Peyer's patch (tissue), 4 donors: ENCODE data around the gene ZNF710. TPM values are rescaled to one million over a fixed set of nuclear protein-coding genes. Genes with fewer than 3 reads are reported as not detected.

Source experiments
- DNase-seq, 3 donors: peaks; one replicate each; pipeline ENCODE4 v3.0.0-alpha.2; 2017 to 2019
- H3K27ac ChIP-seq, 4 donors: fragments of 200-600 bp; sonication (generic); one replicate each; pipeline ENCODE4 v1.5.1; 2016 to 2019
- H3K27me3 ChIP-seq, 2 donors: fragments of 200-600 bp; sonication (generic); one replicate each; pipeline ENCODE4 v1.5.1; 2019
- H3K36me3 ChIP-seq, 3 donors: fragments of 200-600 bp; sonication (generic); one replicate each; pipeline ENCODE4 v1.5.1; 2016 to 2019
- H3K4me1 ChIP-seq, 4 donors: fragments of 200-600 bp; sonication (generic); one replicate each; pipeline ENCODE4 v1.5.1; 2016 to 2019
- H3K4me3 ChIP-seq, 4 donors: fragments of 200-600 bp; sonication (generic); 1 replicate in 3 of 4; 2 replicates in 1 of 4; pipeline ENCODE4 v1.5.1; 2016 to 2019; ENCODE audit warnings: mild to moderate bottlenecking in 1 of 4
- H3K9me3 ChIP-seq, 4 donors: fragments of 200-600 bp; sonication (generic); one replicate each; pipeline ENCODE4 v1.5.1; 2016 to 2019; ENCODE audit warnings: mild to moderate bottlenecking in 1 of 4
- POLR2A ChIP-seq, 2 donors: fragments of 450-650 bp; IDR thresholded peaks; one replicate each; pipeline ENCODE4 v1.5.1; 2017; ENCODE audit warnings: antibody characterized with exemption in 2 of 2, mild to moderate bottlenecking in 2 of 2, moderate library complexity in 2 of 2
- total RNA-seq, 4 donors: library from RNA; depleted of rRNA; stranded (reverse); fragments of >200 nt; gene quantifications; one replicate each; pipeline ENCODE4 v1.1.0, GENCODE V29; 2016
- TF ChIP-seq, protein P1 (sequence below), 6 experiments: fragments of 450-650 bp in 4 of 6; fragments of 200-600 bp in 2 of 6; sonication (generic) in 1 of 6; IDR thresholded peaks; one replicate each; pipeline ENCODE4 v1.5.1; 2017 to 2019; ENCODE audit warnings: antibody characterized with exemption in 6 of 6, mild to moderate bottlenecking in 3 of 6, moderate library complexity in 1 of 6

Gene ZNF710
- total RNA-seq, 4 donors from 2014 or later, result 19.8 to 31.3 (median 23.2) TPM

DNA sequence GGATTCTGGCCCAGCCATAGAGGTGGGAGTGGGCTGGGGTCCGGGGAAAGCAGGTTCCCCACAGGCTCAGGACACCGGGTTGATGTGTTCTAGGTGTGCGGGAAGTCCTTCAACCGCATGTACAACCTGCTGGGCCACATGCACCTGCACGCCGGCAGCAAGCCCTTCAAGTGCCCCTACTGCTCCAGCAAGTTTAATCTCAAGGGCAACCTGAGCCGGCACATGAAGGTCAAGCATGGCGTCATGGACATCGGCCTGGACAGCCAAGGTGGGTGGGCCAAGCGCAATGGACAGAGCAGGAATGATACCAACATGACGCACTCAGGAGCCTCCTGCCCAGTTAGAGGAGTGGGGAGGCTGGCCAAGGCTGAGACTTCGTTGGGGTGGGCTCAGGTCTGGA lies 72.9 kb downstream of the ZNF710 start:
- H3K36me3 ChIP-seq, result peaks cover 0 to 30% (median 0%) of the 10 kb centered on the region in 3 donors
- H3K27me3 ChIP-seq, result no peaks in the 10 kb centered on the region
- H3K4me3 ChIP-seq, result no peak overlapping the region
- no peak overlapping the region for H3K27ac ChIP-seq
- no peak for TF ChIP-seq POLR2A (IDR thresholded peaks at IDR 0.05)
- TF ChIP-seq, protein P1, sequence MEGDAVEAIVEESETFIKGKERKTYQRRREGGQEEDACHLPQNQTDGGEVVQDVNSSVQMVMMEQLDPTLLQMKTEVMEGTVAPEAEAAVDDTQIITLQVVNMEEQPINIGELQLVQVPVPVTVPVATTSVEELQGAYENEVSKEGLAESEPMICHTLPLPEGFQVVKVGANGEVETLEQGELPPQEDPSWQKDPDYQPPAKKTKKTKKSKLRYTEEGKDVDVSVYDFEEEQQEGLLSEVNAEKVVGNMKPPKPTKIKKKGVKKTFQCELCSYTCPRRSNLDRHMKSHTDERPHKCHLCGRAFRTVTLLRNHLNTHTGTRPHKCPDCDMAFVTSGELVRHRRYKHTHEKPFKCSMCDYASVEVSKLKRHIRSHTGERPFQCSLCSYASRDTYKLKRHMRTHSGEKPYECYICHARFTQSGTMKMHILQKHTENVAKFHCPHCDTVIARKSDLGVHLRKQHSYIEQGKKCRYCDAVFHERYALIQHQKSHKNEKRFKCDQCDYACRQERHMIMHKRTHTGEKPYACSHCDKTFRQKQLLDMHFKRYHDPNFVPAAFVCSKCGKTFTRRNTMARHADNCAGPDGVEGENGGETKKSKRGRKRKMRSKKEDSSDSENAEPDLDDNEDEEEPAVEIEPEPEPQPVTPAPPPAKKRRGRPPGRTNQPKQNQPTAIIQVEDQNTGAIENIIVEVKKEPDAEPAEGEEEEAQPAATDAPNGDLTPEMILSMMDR (IDR thresholded peaks at IDR 0.05), result no peak
- H3K9me3 ChIP-seq, result no peaks in the 10 kb centered on the region
- DNase-seq, result no peak
- peaks cover 0 to 15% (median 4%) of the 10 kb centered on the region in 4 donors for H3K4me1 ChIP-seq

DNA sequence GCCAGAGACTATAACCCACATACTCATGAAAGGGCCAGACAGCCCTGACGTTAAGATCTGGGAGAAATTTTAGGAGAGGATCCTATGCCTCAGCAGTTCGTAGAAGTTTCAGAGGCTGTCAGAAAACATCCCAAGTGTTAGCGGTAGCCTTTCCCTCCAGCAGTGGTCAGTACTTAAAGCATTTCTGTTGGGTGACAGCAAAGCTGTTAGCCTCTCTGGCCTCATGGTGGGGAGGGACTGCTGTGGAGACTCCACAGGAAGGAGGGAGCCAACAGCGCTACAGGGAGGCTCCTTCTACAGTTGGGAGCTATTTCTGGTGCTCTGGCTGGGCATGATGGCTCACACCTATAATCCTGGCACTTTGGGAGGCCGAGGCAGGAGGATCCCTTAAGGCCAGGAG lies 73.8 kb downstream of the ZNF710 start:
- H3K4me1 ChIP-seq, result peaks cover 0 to 15% (median 4%) of the 10 kb centered on the region in 4 donors
- no peaks in the 10 kb centered on the region for H3K27me3 ChIP-seq
- no peaks in the 10 kb centered on the region for H3K9me3 ChIP-seq
- TF ChIP-seq, protein P1 (IDR thresholded peaks at IDR 0.05), result no peak
- TF ChIP-seq POLR2A (IDR thresholded peaks at IDR 0.05), result no peak
- peak overlapping the region in 1 of 4 donors; percentile 59 for H3K27ac ChIP-seq
- DNase-seq, result no peak
- H3K4me3 ChIP-seq, result no peak overlapping the region
- H3K36me3 ChIP-seq, result peaks cover 0 to 39% (median 0%) of the 10 kb centered on the region in 3 donors

DNA sequence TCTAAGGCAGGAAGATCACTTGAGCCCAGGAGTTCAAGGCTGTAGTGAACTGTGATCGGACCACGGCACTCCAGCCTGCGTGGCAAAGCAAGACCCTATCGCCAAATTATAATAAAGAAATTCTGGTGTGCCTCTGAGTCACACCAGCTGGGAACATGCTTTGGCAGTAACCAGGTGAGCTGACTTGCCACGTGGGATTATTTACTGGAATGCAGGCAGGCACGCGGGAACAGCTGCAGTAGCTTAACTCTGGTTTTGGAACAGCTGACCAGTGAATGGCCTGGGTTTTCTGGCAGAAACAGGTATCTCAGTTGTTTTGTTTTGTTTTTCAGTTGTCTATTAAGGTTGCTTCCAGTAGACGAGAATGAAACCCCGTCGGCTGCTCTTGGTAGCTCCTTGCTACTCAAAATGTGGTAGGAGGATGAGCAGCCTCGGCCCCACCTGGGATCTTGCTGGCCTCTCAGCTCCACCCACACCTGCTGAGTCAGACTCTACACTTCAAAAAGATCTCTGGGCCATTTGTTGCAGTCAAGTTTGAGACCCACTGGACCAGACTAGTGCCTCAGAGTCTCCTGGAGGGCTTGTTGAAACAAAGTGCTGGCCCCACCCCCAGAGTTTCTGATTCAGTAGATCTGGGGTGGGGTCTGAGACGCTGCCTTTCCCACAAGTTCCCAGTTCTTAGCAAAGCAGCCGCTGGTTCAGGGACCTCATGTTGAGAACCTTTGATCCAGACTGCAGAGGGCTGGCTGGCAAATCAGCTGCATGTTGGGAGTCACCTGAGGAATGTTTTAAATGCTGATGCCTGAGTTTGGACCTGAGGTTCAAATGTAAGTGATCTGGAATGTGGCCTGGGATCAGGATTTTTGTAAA lies 74.5 kb downstream of the ZNF710 start:
- H3K4me3 ChIP-seq, result no peak overlapping the region
- no peaks in the 10 kb centered on the region for H3K9me3 ChIP-seq
- peak overlapping the region in 2 of 4 donors; percentile 50 to 59 for H3K27ac ChIP-seq
- peaks cover 0 to 47% (median 0%) of the 10 kb centered on the region in 3 donors for H3K36me3 ChIP-seq
- H3K4me1 ChIP-seq, result peaks cover 0 to 10% (median 4%) of the 10 kb centered on the region in 4 donors
- DNase-seq, result peak in 1 of 3 donors; percentile 71
- TF ChIP-seq POLR2A (IDR thresholded peaks at IDR 0.05), result no peak
- TF ChIP-seq, protein P1 (IDR thresholded peaks at IDR 0.05), result no peak
- no peaks in the 10 kb centered on the region for H3K27me3 ChIP-seq

DNA sequence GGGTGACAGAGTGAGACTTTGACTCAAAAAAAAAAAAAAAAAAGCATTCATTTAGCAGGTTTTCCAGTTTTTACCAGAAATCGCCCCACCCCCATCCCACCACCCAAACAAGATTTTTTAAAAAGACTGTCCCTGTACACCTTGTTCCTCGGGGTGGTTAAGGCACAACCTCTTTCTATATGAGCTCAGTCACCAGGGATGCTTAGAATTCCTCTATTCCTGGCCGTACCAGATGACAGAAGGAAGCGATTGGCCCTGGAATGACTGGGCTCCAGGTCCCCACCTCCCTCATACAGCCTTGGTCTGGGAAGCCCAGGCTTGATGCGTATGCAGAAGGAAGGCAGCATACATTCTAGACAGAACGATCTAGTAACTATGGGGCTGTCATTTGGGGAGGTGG lies 75.6 kb downstream of the ZNF710 start:
- DNase-seq, result no peak
- Histone ChIP-seq H3K27me3 (no peaks in the 10 kb centered on the region), H3K4me1 (peaks cover 0 to 10% (median 4%) of the 10 kb centered on the region in 4 donors), H3K36me3 (peaks cover 0 to 55% (median 0%) of the 10 kb centered on the region in 3 donors), H3K9me3 (no peaks in the 10 kb centered on the region), H3K4me3 (no peak overlapping the region), H3K27ac (no peak overlapping the region)
- no peak for TF ChIP-seq POLR2A (IDR thresholded peaks at IDR 0.05)
- TF ChIP-seq, protein P1 (IDR thresholded peaks at IDR 0.05), result no peak

DNA sequence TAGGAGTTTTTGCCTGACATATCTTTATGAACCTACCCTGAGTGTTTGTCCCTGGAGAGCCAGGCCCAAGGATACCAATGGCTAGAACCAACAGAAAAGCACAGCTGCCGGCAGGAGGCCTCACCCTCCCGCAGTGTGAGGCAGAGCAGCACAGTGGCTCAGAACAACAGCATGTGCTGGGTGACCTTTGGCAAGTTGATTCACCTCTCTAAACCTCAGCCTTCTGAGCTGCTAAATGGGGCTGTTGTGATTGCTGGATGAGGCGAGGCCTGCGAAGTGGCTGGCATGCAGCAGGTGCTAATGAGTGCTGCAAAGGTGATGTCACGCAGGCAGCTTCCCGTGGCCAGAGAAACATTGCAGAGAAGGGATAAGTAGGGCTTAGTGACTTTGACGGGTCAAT lies 77.8 kb downstream of the ZNF710 start:
- DNase-seq, result no peak
- no peak for TF ChIP-seq POLR2A (IDR thresholded peaks at IDR 0.05)
- TF ChIP-seq, protein P1 (IDR thresholded peaks at IDR 0.05), result no peak

More for the DNA sequence above, 77.8 kb downstream of the ZNF710 start:
- no peaks in the 10 kb centered on the region for H3K27me3 ChIP-seq
- peaks cover 0 to 67% (median 0%) of the 10 kb centered on the region in 3 donors for H3K36me3 ChIP-seq
- H3K4me3 ChIP-seq, result no peak overlapping the region
- H3K9me3 ChIP-seq, result no peaks in the 10 kb centered on the region
- peaks cover 0 to 14% (median 4%) of the 10 kb centered on the region in 4 donors for H3K4me1 ChIP-seq
- no peak overlapping the region for H3K27ac ChIP-seq
